GM23248 (cell line): Measurements from ENCODE around the gene WDR70. TPM values are rescaled to one million over a fixed set of nuclear protein-coding genes. Genes with fewer than 3 reads are reported as not detected.

ENCODE experiments used
- DNase-seq: peaks from one replicate; pipeline ENCODE4 v3.0.0-alpha.2; 2015
- H2AFZ ChIP-seq: fragments of 200-600 bp; sonication (generic); 2 replicates; pipeline ENCODE4 v1.6.1; 2016; ENCODE audit warnings: antibody characterized with exemption
- H3F3A ChIP-seq: fragments of 200-600 bp; sonication (generic); 2 replicates; pipeline ENCODE4 v1.6.1; 2016; ENCODE audit warnings: mild to moderate bottlenecking, antibody characterized with exemption, mixed run types; ENCODE audit not compliant: insufficient read depth
- H3K27ac ChIP-seq: fragments of 200-600 bp; sonication (generic); 2 replicates; pipeline ENCODE4 v1.5.1; 2016; ENCODE audit warnings: mild to moderate bottlenecking
- H3K27me3 ChIP-seq: fragments of 200-600 bp; sonication (generic); replicated peaks from 2 replicates; pipeline ENCODE4 v1.6.1; 2016; ENCODE audit warnings: mild to moderate bottlenecking; ENCODE audit not compliant: insufficient read depth
- H3K36me3 ChIP-seq: fragments of 200-600 bp; sonication (generic); 2 replicates; pipeline ENCODE4 v1.6.1; 2016; ENCODE audit warnings: low read depth, mild to moderate bottlenecking
- H3K4me1 ChIP-seq: fragments of 200-600 bp; sonication (generic); 2 replicates; pipeline ENCODE4 v1.6.1; 2016; ENCODE audit warnings: mild to moderate bottlenecking; ENCODE audit not compliant: insufficient read depth
- H3K4me2 ChIP-seq: fragments of 200-600 bp; sonication (generic); one replicate; pipeline ENCODE4 v1.6.1; 2016; ENCODE audit warnings: mild to moderate bottlenecking; ENCODE audit not compliant: unreplicated experiment
- H3K4me3 ChIP-seq: fragments of 200-600 bp; sonication (generic); 2 replicates; pipeline ENCODE4 v1.5.1; 2016; ENCODE audit warnings: mild to moderate bottlenecking
- H3K79me2 ChIP-seq: fragments of 200-600 bp; sonication (generic); 2 replicates; pipeline ENCODE4 v1.6.1; 2016; ENCODE audit warnings: mild to moderate bottlenecking; ENCODE audit not compliant: insufficient read depth
- H3K9ac ChIP-seq: fragments of 200-600 bp; sonication (generic); 2 replicates; pipeline ENCODE4 v1.6.1; 2016; ENCODE audit warnings: mild to moderate bottlenecking
- H3K9me2 ChIP-seq: fragments of 200-600 bp; sonication (generic); 2 replicates; pipeline ENCODE4 v1.6.1; 2016; ENCODE audit warnings: mixed run types, mild to moderate bottlenecking, moderate library complexity; ENCODE audit not compliant: insufficient read depth
- H3K9me3 ChIP-seq: fragments of 200-600 bp; sonication (generic); one replicate; pipeline ENCODE4 v1.6.1; 2017; ENCODE audit warnings: low read depth
- H4K20me1 ChIP-seq: fragments of 200-600 bp; sonication (generic); 2 replicates; pipeline ENCODE4 v1.6.0; 2016; ENCODE audit not compliant: insufficient read depth
- EZH2 ChIP-seq: fragments of 200-600 bp; sonication (generic); IDR thresholded peaks from 2 replicates; pipeline ENCODE4 v1.6.1; 2018; ENCODE audit warnings: antibody characterized with exemption, mild to moderate bottlenecking; ENCODE audit not compliant: insufficient read depth, poor library complexity, severe bottlenecking
- EZH2phosphoT487 ChIP-seq: fragments of 200-600 bp; sonication (generic); IDR thresholded peaks from 2 replicates; pipeline ENCODE4 v1.6.1; 2018; ENCODE audit warnings: antibody characterized with exemption, moderate library complexity, mild to moderate bottlenecking, low read depth; ENCODE audit not compliant: insufficient read depth
- WGBS, 2 experiments: methylation state at CpG; one replicate each; pipeline ENCODE4 v1.1.6; 2015 to 2017; ENCODE audit warnings: low lambda C conversion rate in 2 of 2, low coverage in 1 of 2; ENCODE audit errors: missing lambda C conversion rate in 2 of 2; 5-methylcytosine and 5-hydroxymethylcytosine counted together
- in situ Hi-C: fragments of 300-500 bp; cut with MboI; formaldehyde crosslinking; loops from 2 replicates; pipeline ENCODE4 v1.15.0; 2020
- polyA plus RNA-seq: library from polyadenylated mRNA; unstranded; fragments of >200 nt; fragmentation: Nextera tagmentation; extraction: Ambion mirVana; gene quantifications from 2 replicates; pipeline ENCODE4 v1.2.1, GENCODE V29; 2016
- total RNA-seq: library from RNA; depleted of rRNA; stranded (reverse); fragments of >200 nt; shearing (Covaris generic); gene quantifications from 2 replicates; pipeline ENCODE4 v1.2.3, GENCODE V29; 2014

WDR70 gene
- total and polyA plus RNA-seq, 2 experiments from 2014 or later = 20.8 to 24.9 TPM

DNA sequence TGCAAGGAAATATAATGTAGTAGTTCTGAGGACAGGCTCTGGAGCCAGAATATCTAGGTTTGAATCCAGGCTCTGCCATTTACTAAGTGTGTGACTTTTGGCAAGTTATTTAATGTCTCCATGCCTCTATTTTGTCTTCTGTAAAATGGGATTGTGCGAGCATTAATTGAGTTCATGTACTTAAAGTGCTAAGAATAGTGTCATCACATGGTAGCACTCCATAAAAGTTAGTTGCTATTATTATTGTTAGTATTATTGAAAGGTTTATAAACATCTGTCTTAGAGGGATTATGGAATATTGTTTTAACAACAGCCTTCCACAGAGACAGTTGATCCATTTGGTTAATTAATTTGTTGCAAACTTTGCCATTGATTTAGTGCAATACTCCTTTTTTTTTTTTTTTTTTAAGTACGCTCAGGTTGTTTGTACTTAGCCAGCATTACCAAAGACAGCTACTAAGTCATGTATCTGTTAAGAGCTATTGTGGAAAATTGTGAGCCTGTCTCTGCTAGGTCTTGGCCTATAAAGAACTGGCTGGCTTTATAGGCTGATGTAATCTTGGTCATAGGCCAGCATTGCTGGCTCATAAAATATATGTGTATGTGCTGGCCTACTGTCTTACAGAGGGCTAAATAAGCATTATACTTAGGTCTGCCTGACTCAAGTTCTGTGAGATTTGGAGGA lies 174.7 kb downstream of the WDR70 start:
- H3K4me3 ChIP-seq = no peak overlapping the region
- H3K79me2 ChIP-seq = peaks cover 11% of the 10 kb centered on the region; the same call in 1 of the 2 replicates
- no peaks in the 10 kb centered on the region for H4K20me1 ChIP-seq
- no peaks in the 10 kb centered on the region for H3F3A ChIP-seq
- WGBS, 2 experiments = 85 to 89% methylated on average over 2 of the region's 2 CpGs
- no peaks in the 10 kb centered on the region for H3K4me1 ChIP-seq
- no peak overlapping the region for H3K27ac ChIP-seq
- H2AFZ ChIP-seq = no peak overlapping the region
- no peaks in the 10 kb centered on the region for H3K27me3 ChIP-seq
- no peaks in the 10 kb centered on the region for H3K36me3 ChIP-seq
- H3K9me3 ChIP-seq = no peaks in the 10 kb centered on the region
- peak; percentile 59 for DNase-seq
- H3K9ac ChIP-seq = no peak overlapping the region
- TF ChIP-seq EZH2phosphoT487 (no peak), EZH2 (no peak)
- in situ Hi-C loops = no loop called here
- H3K9me2 ChIP-seq = no peaks in the 10 kb centered on the region
- no peak overlapping the region for H3K4me2 ChIP-seq

DNA sequence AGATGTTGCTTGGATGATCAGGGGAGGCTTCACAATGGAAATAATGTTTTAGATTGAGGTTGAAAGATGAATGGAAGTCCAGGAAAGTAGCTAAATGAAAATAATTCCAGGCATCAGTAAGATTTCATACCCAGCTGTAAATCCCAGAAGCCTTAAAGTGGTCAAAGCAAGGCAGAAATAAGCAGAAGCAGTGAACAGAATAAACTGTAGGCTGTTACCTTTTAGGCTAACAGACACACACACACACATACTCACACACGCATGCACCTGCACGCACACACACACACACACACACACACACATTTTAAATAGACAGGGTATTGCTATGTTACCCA lies 175.3 kb downstream of the WDR70 start:
- Histone ChIP-seq H3F3A (no peaks in the 10 kb centered on the region), H3K9ac (no peak overlapping the region), H4K20me1 (no peaks in the 10 kb centered on the region), H3K36me3 (no peaks in the 10 kb centered on the region), H3K4me3 (no peak overlapping the region), H3K27me3 (no peaks in the 10 kb centered on the region), H3K4me2 (no peak overlapping the region), H3K9me3 (no peaks in the 10 kb centered on the region), H2AFZ (no peak overlapping the region), H3K79me2 (peaks cover 11% of the 10 kb centered on the region; the same call in 1 of the 2 replicates), H3K4me1 (no peaks in the 10 kb centered on the region), H3K27ac (no peak overlapping the region), H3K9me2 (no peaks in the 10 kb centered on the region)
- in situ Hi-C loops = no loop called here
- TF ChIP-seq EZH2 = no peak
- TF ChIP-seq EZH2phosphoT487 = no peak
- DNase-seq = no peak
- WGBS, 2 experiments = 69 to 79% methylated on average over 2 of the region's 2 CpGs

DNA sequence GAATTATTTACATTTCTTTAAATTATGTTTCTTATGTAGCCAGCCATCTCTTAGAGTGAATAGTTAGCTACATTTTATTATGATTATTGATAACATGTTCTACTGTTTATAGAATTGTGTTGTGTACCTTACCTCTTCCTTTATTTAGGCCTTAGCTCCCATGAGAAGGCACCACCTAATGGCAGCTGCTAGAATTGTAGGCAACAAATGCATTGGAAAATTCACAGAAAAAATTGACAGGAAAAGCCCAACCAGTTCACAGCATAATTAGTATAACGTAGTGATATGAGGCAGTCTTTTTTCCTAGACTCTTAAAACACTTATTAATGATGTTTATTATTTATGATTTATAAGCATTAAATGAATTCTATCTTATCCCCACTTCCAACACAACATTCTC lies 175.8 kb downstream of the WDR70 start:
- WGBS, 2 experiments = 0% methylated on average over 1 of the region's 1 CpG
- Histone ChIP-seq H3K36me3 (no peaks in the 10 kb centered on the region), H3K9me2 (no peaks in the 10 kb centered on the region), H4K20me1 (no peaks in the 10 kb centered on the region), H3K4me2 (no peak overlapping the region), H3K9ac (no peak overlapping the region), H3F3A (no peaks in the 10 kb centered on the region), H3K27me3 (no peaks in the 10 kb centered on the region), H2AFZ (no peak overlapping the region), H3K79me2 (peaks cover 6% of the 10 kb centered on the region; the same call in 1 of the 2 replicates), H3K9me3 (no peaks in the 10 kb centered on the region), H3K4me1 (no peaks in the 10 kb centered on the region), H3K4me3 (no peak overlapping the region), H3K27ac (no peak overlapping the region)
- TF ChIP-seq EZH2 = no peak
- TF ChIP-seq EZH2phosphoT487 = no peak
- no peak for DNase-seq
- in situ Hi-C loops = no loop called here

DNA sequence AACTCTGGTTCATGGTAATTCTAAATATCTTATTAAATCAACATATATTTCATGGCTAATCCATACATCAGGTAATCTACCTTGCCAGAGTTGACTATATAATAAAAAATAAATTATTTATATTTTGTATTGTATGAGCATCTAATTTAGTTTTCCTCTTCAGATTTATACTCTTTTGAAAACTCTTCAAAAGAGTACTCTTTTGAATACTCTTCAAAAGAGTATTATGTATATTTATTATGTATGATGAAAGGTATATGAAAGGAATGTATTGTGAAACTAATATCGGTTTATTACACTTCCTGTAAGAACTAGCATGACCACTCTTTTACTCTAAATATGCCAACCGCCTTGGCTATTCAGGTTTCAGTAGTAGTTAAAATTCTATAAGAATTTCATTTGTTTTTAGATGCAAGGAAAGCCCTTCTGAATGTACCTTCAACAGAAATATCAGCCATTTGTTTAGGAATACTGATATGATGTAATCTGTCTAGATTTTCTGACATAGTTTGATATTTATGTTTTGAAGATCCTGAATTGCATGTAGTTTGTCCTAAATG lies 178.7 kb downstream of the WDR70 start:
- H3K27ac ChIP-seq = no peak overlapping the region

More for the DNA sequence above, 178.7 kb downstream of the WDR70 start:
- H3K4me3 ChIP-seq = no peak overlapping the region
- H2AFZ ChIP-seq = no peak overlapping the region
- H3K4me2 ChIP-seq = no peak overlapping the region
- H3K9me3 ChIP-seq = no peaks in the 10 kb centered on the region
- no peak for DNase-seq
- no peaks in the 10 kb centered on the region for H3K27me3 ChIP-seq
- no peaks in the 10 kb centered on the region for H3F3A ChIP-seq
- H3K9ac ChIP-seq = no peak overlapping the region
- H3K9me2 ChIP-seq = no peaks in the 10 kb centered on the region
- TF ChIP-seq EZH2phosphoT487 = no peak
- no peaks in the 10 kb centered on the region for H3K36me3 ChIP-seq
- no peaks in the 10 kb centered on the region for H4K20me1 ChIP-seq
- H3K79me2 ChIP-seq = peaks cover 5% of the 10 kb centered on the region; the same call in 1 of the 2 replicates
- no peaks in the 10 kb centered on the region for H3K4me1 ChIP-seq
- in situ Hi-C loops = no loop called here
- WGBS, 2 experiments = 95 to 98% methylated on average over 2 of the region's 2 CpGs
